Stimulated activated CD8-positive, alpha-beta memory T cell treated with anti-CD3 and anti-CD28 coated beads, Interleukin-2, amount 100 ng/mL, for 1 hour (primary cell): ENCODE results near the gene PRPF38A.

ENCODE experiments used
- DNase-seq, 2 donors: peaks; one replicate each; pipeline ENCODE4 v3.0.0-alpha.2; 2020; ENCODE audit warnings: low read depth in 2 of 2

Gene PRPF38A

DNA sequence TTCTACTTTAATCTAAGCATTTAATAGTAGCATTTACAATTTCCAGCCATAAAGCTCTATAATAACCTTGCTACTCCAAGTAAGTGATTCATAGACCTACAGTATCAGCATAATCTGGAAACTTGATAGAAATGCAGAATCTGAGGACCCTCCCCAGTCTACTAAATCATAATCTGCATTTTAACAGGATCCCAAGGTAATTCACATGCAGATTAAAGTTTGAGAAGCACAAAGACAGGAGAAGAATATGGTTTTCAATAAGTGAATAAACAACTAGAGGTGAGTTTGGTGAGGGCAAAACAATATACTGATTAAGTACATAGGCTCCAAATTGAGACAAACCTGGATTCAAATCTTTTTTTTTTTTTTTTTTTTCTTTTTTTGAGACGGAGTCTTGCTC, 57.4 kb downstream of the PRPF38A start:
- DNase-seq, result no peak

DNA sequence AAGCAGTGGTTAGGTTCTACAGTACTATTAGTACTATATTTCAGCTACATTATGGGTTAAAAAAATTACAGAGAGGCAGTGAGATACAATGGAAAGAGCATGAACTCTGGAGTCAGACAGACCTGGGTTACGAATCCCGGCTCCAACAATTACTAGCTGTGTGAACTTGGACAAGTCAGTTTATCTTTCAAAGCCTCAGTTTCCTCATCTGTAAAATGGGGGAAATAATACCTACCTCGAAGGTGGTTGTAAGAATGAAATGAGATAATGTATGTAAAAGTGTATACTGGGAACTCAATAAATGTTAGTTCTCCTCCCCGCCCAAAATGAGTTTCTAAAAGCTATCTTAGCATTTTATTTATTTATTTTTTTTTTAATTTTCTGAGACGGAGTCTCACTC, 59.5 kb downstream of the PRPF38A start:
- no peak for DNase-seq

DNA sequence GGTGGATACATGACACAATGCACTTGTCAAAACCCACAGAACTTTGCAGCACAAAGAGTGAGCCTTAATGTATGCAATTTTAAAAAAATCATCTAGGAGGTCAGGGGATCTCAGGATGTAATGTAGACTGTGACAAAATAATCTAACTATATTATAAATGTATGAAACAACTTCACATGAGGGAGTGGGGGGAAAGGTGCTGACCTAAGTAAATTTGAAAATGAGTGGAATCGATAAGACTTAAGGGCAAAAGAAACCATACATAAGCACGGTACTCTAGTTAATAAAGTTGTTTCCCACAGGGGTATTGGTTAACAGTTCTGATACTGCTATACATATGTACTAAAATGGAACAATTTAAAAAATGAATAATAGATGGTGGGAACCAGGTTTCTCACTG, 64.7 kb downstream of the PRPF38A start:
- DNase-seq, result no peak
